Midbrain (tissue), 1 donor: ENCODE data around the gene DEPDC7.
"Not testable (repeated sequence)": the region's sequence is repeated elsewhere in the genome, so short reads cannot be mapped to it uniquely, and the experiment has no call there.

Source experiments
- DNase-seq: peaks from one replicate; lab custom pipeline; 2025; lab: John Stamatoyannopoulos, UW

The DEPDC7 gene

GRCh38 chr11:33025339-33025722 is 9.7 kb downstream of the DEPDC7 start:
- no peak for DNase-seq

GRCh38 chr11:33027233-33027632 is 11.6 kb downstream of the DEPDC7 start:
- no peak for DNase-seq

GRCh38 chr11:33027846-33028536 is 12.3 kb downstream of the DEPDC7 start:
- DNase-seq = no peak

- DNase-seq = no peak
These were observed 12.8 kb downstream of the DEPDC7 start for GRCh38 chr11:33028537-33028914.

- not testable (repeated sequence) for DNase-seq
These were observed 13.5 kb downstream of the DEPDC7 start for GRCh38 chr11:33029218-33029617.

- DNase-seq = no peak
These were observed 17.8 kb downstream of the DEPDC7 start for GRCh38 chr11:33033493-33033892.

GRCh38 chr11:33035011-33035410 is 19.3 kb downstream of the DEPDC7 start:
- no peak for DNase-seq

GRCh38 chr11:33039274-33040032 is 23.8 kb downstream of the DEPDC7 start, which contains the start of gene TCP11L1:
Gene TCP11L1 (plus strand): TSS chr11:33039572. CDS start chr11:33043774, 4,202 bp downstream.
- DNase-seq = peak; percentile 92

- DNase-seq = peak; percentile 64
These were observed 24.6 kb downstream of the DEPDC7 start for GRCh38 chr11:33040033-33040861.

GRCh38 chr11:33040862-33041453 is 25.3 kb downstream of the DEPDC7 start:
- no peak for DNase-seq

GRCh38 chr11:33043221-33043830 is 27.6 kb downstream of the DEPDC7 start:
- DNase-seq = no peak

- no peak for DNase-seq
These were observed 28.6 kb downstream of the DEPDC7 start for GRCh38 chr11:33044285-33044756.

- DNase-seq = no peak
These were observed 30.0 kb downstream of the DEPDC7 start for GRCh38 chr11:33045551-33046255.

- not testable (repeated sequence) for DNase-seq
These were observed 33.0 kb downstream of the DEPDC7 start for GRCh38 chr11:33048701-33049100.

GRCh38 chr11:33049565-33050408 is 34.1 kb downstream of the DEPDC7 start:
- DNase-seq = not testable (repeated sequence)

- no peak for DNase-seq
These were observed 36.6 kb downstream of the DEPDC7 start for GRCh38 chr11:33052231-33052630.

- DNase-seq = no peak
These were observed 39.7 kb downstream of the DEPDC7 start for GRCh38 chr11:33055375-33055774.

- DNase-seq = no peak
These were observed 41.6 kb downstream of the DEPDC7 start for GRCh38 chr11:33057284-33057683.

GRCh38 chr11:33059331-33060007 is 43.8 kb downstream of the DEPDC7 start:
- DNase-seq = no peak
